NCI-H2227 treated with DMSO at 0.1 percent for 48 hours (cell line): Measurements from ENCODE around the gene SPRR1B.
"Not testable (repeated sequence)": the region's sequence is repeated elsewhere in the genome, so short reads cannot be mapped to it uniquely, and the experiment has no call there.

ENCODE experiments used
- DNase-seq: peaks from one replicate; lab custom pipeline; 2025; lab: John Stamatoyannopoulos, UW

The SPRR1B gene, protein sequence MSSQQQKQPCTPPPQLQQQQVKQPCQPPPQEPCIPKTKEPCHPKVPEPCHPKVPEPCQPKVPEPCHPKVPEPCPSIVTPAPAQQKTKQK

GRCh38 chr1:153030895-153031294, at the start of gene SPRR1B:
Gene SPRR1B (plus strand): TSS chr1:153031203. CDS start chr1:153032346, 1,143 bp downstream.
- no peak for DNase-seq

GRCh38 chr1:152982076-152982475, 48.9 kb upstream of the SPRR1B start:
- no peak for DNase-seq

- no peak for DNase-seq
These were observed 47.8 kb upstream of the SPRR1B start for GRCh38 chr1:152983234-152983633.

GRCh38 chr1:152983743-152984142, 47.3 kb upstream of the SPRR1B start, which contains the start of gene SPRR1A:
Gene SPRR1A (plus strand): TSS chr1:152984081. CDS start chr1:152985231, 1,150 bp downstream.
- DNase-seq = no peak

DNA sequence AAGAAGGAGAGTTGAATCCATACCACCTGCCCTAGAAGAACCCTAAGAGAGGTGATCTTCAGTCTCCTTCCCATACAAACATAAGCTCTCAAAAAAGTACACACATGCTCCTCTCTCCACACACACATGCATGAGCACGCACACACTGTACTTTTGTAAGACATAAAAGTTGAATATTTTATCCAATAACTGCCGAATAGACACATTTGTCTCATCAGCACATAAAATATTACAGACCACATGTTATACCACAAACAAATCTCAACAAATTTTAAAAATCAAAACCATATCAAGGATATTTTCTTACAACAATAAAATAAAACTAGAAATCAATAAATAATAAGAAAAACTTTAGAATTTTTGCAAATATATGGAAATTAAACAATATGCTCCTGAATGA, 44.4 kb upstream of the SPRR1B start:
- DNase-seq = no peak

DNA sequence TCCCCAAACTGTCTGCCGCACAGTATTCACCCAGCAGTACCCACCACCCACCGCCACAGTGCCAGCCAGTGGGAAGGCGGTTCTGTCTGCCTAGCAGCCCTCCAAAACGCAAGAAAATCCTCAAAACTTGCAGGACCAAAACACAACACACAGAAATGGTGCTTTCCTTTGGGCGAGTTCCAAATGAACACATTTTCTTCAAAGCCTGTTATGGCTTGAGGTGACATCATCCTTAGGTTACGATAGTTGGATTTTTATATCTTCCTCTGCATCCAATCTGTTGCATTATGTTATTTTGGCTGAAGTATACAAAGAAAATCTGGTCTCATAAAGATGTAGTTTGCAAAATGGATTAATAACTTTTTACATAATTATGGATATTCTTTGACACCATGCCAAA, 37.8 kb upstream of the SPRR1B start:
- no peak for DNase-seq

- DNase-seq = no peak
These were observed 35.2 kb upstream of the SPRR1B start for GRCh38 chr1:152995842-152996241.

GRCh38 chr1:152996633-152997400, 34.2 kb upstream of the SPRR1B start:
- no peak for DNase-seq

DNA sequence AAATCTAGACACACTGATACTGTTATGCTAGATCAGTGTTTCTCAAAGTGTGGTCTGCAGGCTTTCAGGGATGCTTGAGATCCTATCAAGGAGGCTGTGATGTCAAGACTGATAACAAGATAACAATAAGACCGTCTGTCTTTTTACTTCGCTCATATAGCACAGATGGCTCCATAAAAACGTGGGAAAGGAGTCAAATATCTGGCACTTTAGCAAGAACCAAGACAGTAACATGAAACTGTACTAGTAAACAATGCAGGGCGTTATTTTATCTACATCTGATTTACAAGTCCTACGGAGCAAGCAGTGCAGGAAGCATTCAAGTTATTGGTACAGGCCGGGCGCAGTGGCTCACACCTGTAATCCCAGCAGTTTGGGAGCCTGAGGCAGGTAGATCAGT, 33.1 kb upstream of the SPRR1B start:
- DNase-seq = no peak

- DNase-seq = no peak
These were observed 32.5 kb upstream of the SPRR1B start for GRCh38 chr1:152998476-152998875.

GRCh38 chr1:152999818-153000217, 31.2 kb upstream of the SPRR1B start:
- DNase-seq = no peak

GRCh38 chr1:153000294-153000693, 30.7 kb upstream of the SPRR1B start:
- no peak for DNase-seq

GRCh38 chr1:153001382-153001781, 29.6 kb upstream of the SPRR1B start, which contains the start of gene SPRR3:
Gene SPRR3 (plus strand): TSS chr1:153001749. CDS start chr1:153003021, 1,272 bp downstream.
- DNase-seq = no peak

GRCh38 chr1:153011235-153011758, 19.7 kb upstream of the SPRR1B start:
- not testable (repeated sequence) for DNase-seq

- DNase-seq = not testable (repeated sequence)
These were observed 9.2 kb upstream of the SPRR1B start for GRCh38 chr1:153021829-153022228.

GRCh38 chr1:153022340-153022739, 8.7 kb upstream of the SPRR1B start:
- not testable (repeated sequence) for DNase-seq

- DNase-seq = no peak
These were observed 7.9 kb upstream of the SPRR1B start for GRCh38 chr1:153023109-153023508.

- no peak for DNase-seq
These were observed 6.6 kb upstream of the SPRR1B start for GRCh38 chr1:153024413-153024812.

DNA sequence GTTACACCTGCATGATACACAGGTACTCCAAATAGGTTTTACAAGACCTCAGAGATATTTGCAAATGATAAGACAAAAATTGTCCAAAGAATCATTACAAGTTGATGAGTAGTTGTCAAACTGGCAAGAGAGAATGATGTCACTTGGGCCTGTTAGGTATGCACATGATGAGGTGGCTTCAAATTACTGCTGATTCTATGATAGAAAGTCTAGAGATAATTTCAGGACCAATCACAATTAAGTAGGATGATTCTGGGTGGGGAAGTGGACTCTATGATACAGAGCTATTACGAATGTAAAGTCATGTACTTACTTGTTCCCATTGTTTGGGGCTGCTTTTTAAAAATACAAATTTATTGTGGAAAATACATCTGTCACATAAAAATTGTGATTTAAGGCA, 5.2 kb upstream of the SPRR1B start:
- DNase-seq = no peak

DNA sequence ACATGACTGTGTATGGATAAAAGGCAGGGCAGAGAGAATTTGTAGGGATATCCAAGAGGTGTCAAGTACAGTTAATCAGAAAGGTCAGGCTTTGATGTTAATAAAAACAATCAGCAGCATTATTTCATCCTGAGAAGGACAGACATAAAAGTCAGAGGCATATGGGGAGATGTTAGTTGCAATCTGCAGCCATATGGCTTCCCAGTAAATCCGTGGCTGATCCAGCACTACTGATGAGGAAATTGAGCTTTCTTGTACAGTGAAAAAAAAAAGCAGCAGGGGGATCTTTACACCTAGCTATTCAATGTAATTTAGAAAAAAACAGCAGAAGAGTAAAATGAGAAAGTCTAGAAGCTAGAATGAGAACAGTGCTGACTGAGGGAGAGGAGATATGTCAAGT, 2.2 kb upstream of the SPRR1B start:
- no peak for DNase-seq

DNA sequence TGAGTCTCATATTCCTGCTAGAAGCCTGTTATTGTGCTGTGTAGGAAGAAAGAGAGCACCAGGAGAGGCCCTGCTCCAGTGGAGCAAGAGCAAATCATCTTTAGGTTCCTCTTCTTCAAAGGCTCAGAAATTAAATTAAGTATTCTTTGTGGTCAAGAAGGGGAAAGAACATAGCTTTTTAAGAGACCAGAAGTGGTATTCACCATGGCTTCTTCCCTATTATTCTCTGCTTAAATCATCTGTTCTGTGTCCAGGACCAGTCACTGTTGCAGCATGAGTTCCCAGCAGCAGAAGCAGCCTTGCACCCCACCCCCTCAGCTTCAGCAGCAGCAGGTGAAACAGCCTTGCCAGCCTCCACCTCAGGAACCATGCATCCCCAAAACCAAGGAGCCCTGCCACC, 1.1 kb downstream of the SPRR1B start:
- DNase-seq = no peak

DNA sequence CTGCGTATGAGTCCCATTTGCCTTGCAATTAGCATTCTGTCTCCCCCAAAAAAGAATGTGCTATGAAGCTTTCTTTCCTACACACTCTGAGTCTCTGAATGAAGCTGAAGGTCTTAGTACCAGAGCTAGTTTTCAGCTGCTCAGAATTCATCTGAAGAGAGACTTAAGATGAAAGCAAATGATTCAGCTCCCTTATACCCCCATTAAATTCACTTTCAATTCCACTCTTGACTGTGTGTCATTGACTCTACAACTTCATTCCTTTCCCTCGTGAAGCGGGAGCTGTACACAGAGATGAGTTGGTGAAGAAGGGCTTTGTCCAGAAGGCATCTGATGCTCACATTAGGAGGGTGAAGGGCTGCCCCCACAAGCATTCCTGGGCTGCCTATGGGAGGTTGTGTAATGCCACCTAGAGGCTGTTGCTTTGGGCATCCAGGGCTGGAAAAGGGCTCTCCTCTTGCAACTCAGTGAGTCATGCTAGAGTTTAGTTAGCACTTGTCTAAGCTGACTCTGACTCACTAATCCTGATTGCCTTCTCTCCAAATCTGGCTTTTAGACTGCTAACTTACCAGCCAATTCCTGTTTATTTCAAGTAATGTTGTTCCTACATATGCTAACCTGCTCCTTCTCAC, 1.8 kb downstream of the SPRR1B start:
- DNase-seq = no peak

DNA sequence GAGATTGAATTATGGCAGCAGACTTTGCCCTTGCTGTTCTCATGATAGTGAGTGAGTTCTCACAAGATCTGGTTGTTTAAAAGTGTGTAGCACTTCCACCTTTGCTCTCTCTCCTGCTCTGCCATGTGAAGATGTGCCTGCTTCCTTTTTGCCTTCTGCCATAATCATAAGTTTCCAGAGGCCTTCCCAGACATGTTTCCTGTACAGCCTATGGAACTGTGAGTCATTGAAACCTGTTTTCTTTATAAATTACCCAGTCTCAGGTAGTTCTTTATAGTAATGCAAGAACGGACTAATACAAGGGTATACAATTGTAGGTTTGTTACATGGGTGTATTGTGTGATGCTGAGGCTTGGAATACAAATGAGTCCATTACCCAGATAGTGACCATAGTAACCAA, 4.2 kb downstream of the SPRR1B start:
- no peak for DNase-seq
